Adrenal gland (tissue), 12 donors: ENCODE data around the gene NXPE1. TPM values are rescaled to one million over a fixed set of nuclear protein-coding genes. Genes with fewer than 3 reads are reported as not detected.

Source experiments
- DNase-seq, 7 donors: peaks; one replicate each; pipeline ENCODE4 v3.0.0-alpha.2; 2019 to 2020
- H3K27ac ChIP-seq, 5 donors: fragments of 200-600 bp; sonication (generic) in 4 of 5; 1 replicate in 3 of 5; 2 replicates in 2 of 5; pipeline versions ENCODE4 v1.5.1 to v1.8.0; 2016 to 2020; ENCODE audit warnings: mild to moderate bottlenecking in 1 of 5
- H3K27me3 ChIP-seq: fragments of 200-600 bp; 2 replicates; pipeline ENCODE4 v1.8.0; 2021
- H3K36me3 ChIP-seq, 2 donors: fragments of 200-600 bp; replicated peaks in 1 of 2; 1 replicate in 1 of 2; 2 replicates in 1 of 2; pipeline versions ENCODE4 v1.5.1 to v1.8.0; 2018 to 2022
- H3K4me1 ChIP-seq, 2 donors: fragments of 200-600 bp; replicated peaks in 1 of 2; 1 replicate in 1 of 2; 2 replicates in 1 of 2; pipeline versions ENCODE4 v1.5.1 to v1.8.0; 2018 to 2021
- H3K4me3 ChIP-seq, 4 donors: fragments of 200-600 bp; sonication (generic) in 3 of 4; one replicate each; pipeline ENCODE4 v1.5.1; 2016 to 2018
- H3K9me3 ChIP-seq, 3 donors: fragments of 200-600 bp; sonication (generic) in 1 of 3; replicated peaks in 1 of 3; 1 replicate in 2 of 3; 2 replicates in 1 of 3; pipeline versions ENCODE4 v1.5.1 to v1.8.0; 2016 to 2021
- CTCF ChIP-seq, 6 experiments: fragments of 450-650 bp in 4 of 6; fragments of 200-600 bp in 2 of 6; sonication (generic) in 1 of 6; IDR thresholded peaks; 1 replicate in 5 of 6; 2 replicates in 1 of 6; pipeline versions ENCODE4 v1.5.1 to v1.8.0; 2016 to 2021; ENCODE audit warnings: antibody characterized with exemption in 6 of 6, mild to moderate bottlenecking in 2 of 6, moderate library complexity in 1 of 6
- POLR2A ChIP-seq, 2 donors: fragments of 450-650 bp; IDR thresholded peaks; one replicate each; pipeline ENCODE4 v1.6.1; 2017; ENCODE audit warnings: antibody characterized with exemption in 2 of 2, mild to moderate bottlenecking in 2 of 2, moderate library complexity in 1 of 2
- WGBS, 4 donors: extraction: QIAGEN DNeasy Blood & Tissue Kit in 2 of 4; methylation state at CpG; one replicate each; pipeline versions ENCODE4 v1.1.5 to v1.1.7; 2013 to 2017; 5-methylcytosine and 5-hydroxymethylcytosine counted together
- intact Hi-C, 2 donors: fragments of 100-400 bp; cut with DNase I; formaldehyde crosslinking; loops; one replicate each; pipeline versions ENCODE4 v1.14.1 to v1.15.0; 2022 to 2023
- polyA plus RNA-seq, 3 donors: library from polyadenylated mRNA; stranded (reverse); fragments of 200-250 nt in 2 of 3; fragments of 350-450 nt in 1 of 3; fragmentation: Illumina TruSeq in 1 of 3; extraction: RNeasy Lipid Tissue Mini Kit (QIAGEN cat#74804) in 1 of 3; gene quantifications; one replicate each; pipeline ENCODE4 v1.2.3, GENCODE V29; 2013 to 2014
- total RNA-seq, 9 donors: library from RNA; depleted of rRNA in 4 of 9; stranded (reverse); fragments of >200 nt in 4 of 9; fragments of 120-200 nt in 1 of 9; fragmentation: NEBNext Ultra II Directional in 1 of 9; extraction: Animal tissue kit (Norgen Biotek cat#: 25700) in 1 of 9; gene quantifications; one replicate each; pipeline versions ENCODE4 v1.1.0 to v1.2.4, GENCODE V29; 2013 to 2023
- donor health status: healthy with polysubstance abuse.
- donor health status: Bipolar disorder and iron deficiency.
- donor health status: DM: yes; HTN: yes; CAD: no.
- donor health status: DM: no; HTN: no; CAD: no.
- donor health status: DM: no; HTN: no; CAD: no.
- donor health status: DM: yes; HTN: yes; CAD: no.

The NXPE1 gene
- total and polyA plus RNA-seq, 12 donors: 0.15 TPM; not detected in 11

GRCh38 chr11:114501901-114502300 lies 57.8 kb downstream of the NXPE1 start:
- no peaks in the 10 kb centered on the region for H3K4me1 ChIP-seq
- intact Hi-C loops: no loop called here
- H3K27ac ChIP-seq: no peak overlapping the region
- no peak overlapping the region for H3K4me3 ChIP-seq
- no peaks in the 10 kb centered on the region for H3K36me3 ChIP-seq
- H3K27me3 ChIP-seq: no peaks in the 10 kb centered on the region
- DNase-seq: no peak
- H3K9me3 ChIP-seq: no peaks in the 10 kb centered on the region
- 67 to 79% (median 75%) methylated on average over 1 of the region's 1 CpG for WGBS, 4 donors
- no peak for TF ChIP-seq POLR2A (IDR thresholded peaks at IDR 0.05)
- TF ChIP-seq CTCF (IDR thresholded peaks at IDR 0.05): no peak

- Histone ChIP-seq H3K9me3 (no peaks in the 10 kb centered on the region), H3K27me3 (no peaks in the 10 kb centered on the region), H3K27ac (no peak overlapping the region), H3K4me1 (no peaks in the 10 kb centered on the region), H3K4me3 (no peak overlapping the region), H3K36me3 (no peaks in the 10 kb centered on the region)
- no peak for TF ChIP-seq CTCF (IDR thresholded peaks at IDR 0.05)
- no peak for TF ChIP-seq POLR2A (IDR thresholded peaks at IDR 0.05)
- DNase-seq: no peak
- intact Hi-C loops: no loop called here
Observed at GRCh38 chr11:114499756-114500155, 59.9 kb downstream of the NXPE1 start.

GRCh38 chr11:114496915-114497314 lies 62.8 kb downstream of the NXPE1 start:
- Histone ChIP-seq H3K27me3 (no peaks in the 10 kb centered on the region), H3K9me3 (no peaks in the 10 kb centered on the region), H3K27ac (no peak overlapping the region), H3K4me1 (no peaks in the 10 kb centered on the region), H3K4me3 (no peak overlapping the region), H3K36me3 (no peaks in the 10 kb centered on the region)
- WGBS, 4 donors: 76 to 86% (median 79%) methylated on average over 3 of the region's 3 CpGs
- intact Hi-C loops: no loop called here
- no peak for TF ChIP-seq POLR2A (IDR thresholded peaks at IDR 0.05)
- TF ChIP-seq CTCF (IDR thresholded peaks at IDR 0.05): no peak
- DNase-seq: no peak

GRCh38 chr11:114483929-114484328 lies 75.8 kb downstream of the NXPE1 start:
- no peak for DNase-seq
- no peak overlapping the region for H3K4me3 ChIP-seq
- TF ChIP-seq POLR2A (IDR thresholded peaks at IDR 0.05): no peak
- no peak for TF ChIP-seq CTCF (IDR thresholded peaks at IDR 0.05)
- H3K9me3 ChIP-seq: no peaks in the 10 kb centered on the region
- 91 to 97% (median 94%) methylated on average over 2 of the region's 2 CpGs for WGBS, 4 donors
- intact Hi-C loops: no loop called here
- no peak overlapping the region for H3K27ac ChIP-seq
- H3K4me1 ChIP-seq: no peaks in the 10 kb centered on the region
- no peaks in the 10 kb centered on the region for H3K27me3 ChIP-seq
- H3K36me3 ChIP-seq: no peaks in the 10 kb centered on the region
